Endothelial cell of umbilical vein (primary cell): ENCODE measurements around the gene TIRAP.

Experiments used
- CTCF ChIP-seq, 2 donors: IDR thresholded peaks; 1 replicate in 1 of 2; 2 replicates in 1 of 2; pipeline ENCODE4 v1.5.1; 2011; ENCODE audit warnings: low read length in 2 of 2, mild to moderate bottlenecking in 2 of 2, moderate library complexity in 2 of 2, control low read depth in 1 of 2, inconsistent platforms in 1 of 2, low read depth in 1 of 2; ENCODE audit not compliant: insufficient read depth in 1 of 2; ENCODE audit errors: extremely low read depth in 1 of 2
- EZH2 ChIP-seq: IDR thresholded peaks from 2 replicates; pipeline ENCODE4 v1.6.1; 2012; ENCODE audit warnings: borderline replicate concordance, low read depth, mild to moderate bottlenecking, moderate library complexity, low read length, inconsistent platforms; ENCODE audit not compliant: severe bottlenecking
- MAX ChIP-seq: IDR thresholded peaks from 2 replicates; pipeline ENCODE4 v1.6.1; 2011; ENCODE audit not compliant: insufficient read depth, insufficient read length
- POLR2A ChIP-seq: IDR thresholded peaks from 2 replicates; pipeline ENCODE4 v1.6.1; 2012; ENCODE audit warnings: low read depth, mild to moderate bottlenecking, control low read depth, low read length

- TF ChIP-seq CTCF (IDR thresholded peaks at IDR 0.05; ENCODE audit: extremely low read depth in 1 of 2, insufficient read depth in 1 of 2, low read depth in 1 of 2, low read length in 2 of 2) (no peak), EZH2 (no peak), POLR2A (no peak), MAX (no peak)
Observed at GRCh38 chr11:126304457-126305075, 21.7 kb downstream of the TIRAP start.
